Common myeloid progenitor, CD34-positive (primary cell): ENCODE measurements around the gene AEBP2.
"Not testable (repeated sequence)": the region's sequence is repeated elsewhere in the genome, so short reads cannot be mapped to it uniquely, and the experiment has no call there.

Experiments used
- CTCF ChIA-PET: fragments of 350-600 bp; sonication (Branson Sonifier 250); formaldehyde crosslinking; loops from one replicate; lab custom pipeline; 2021; ENCODE audit warnings: antibody characterized with exemption; lab: Charles Lee
- POLR2A ChIA-PET: fragments of 350-600 bp; sonication (Branson Sonifier 250); formaldehyde crosslinking; loops from one replicate; lab custom pipeline; 2021; ENCODE audit warnings: antibody characterized with exemption; lab: Charles Lee
- DNase-seq, 3 donors: peaks; one replicate each; pipeline versions ENCODE4 v3.0.0 to v3.0.0-alpha.2; 2013
- H3K27ac ChIP-seq, 2 experiments: 1 replicate in 1 of 2; 2 replicates in 1 of 2; pipeline ENCODE4 v1.7.0; 2013; ENCODE audit warnings: inconsistent platforms in 2 of 2, low read length in 2 of 2, mild to moderate bottlenecking in 2 of 2, low read depth in 1 of 2, moderate library complexity in 1 of 2; ENCODE audit not compliant: severe bottlenecking in 2 of 2, insufficient read depth in 1 of 2, poor library complexity in 1 of 2
- H3K27me3 ChIP-seq, 5 experiments: replicated peaks in 2 of 5; 1 replicate in 3 of 5; 2 replicates in 2 of 5; pipeline versions ENCODE4 v1.6.1 to v1.7.0; 2013; ENCODE audit warnings: low read length in 4 of 5, mild to moderate bottlenecking in 2 of 5, moderate library complexity in 2 of 5, inconsistent platforms in 1 of 5; ENCODE audit not compliant: insufficient read depth in 5 of 5, control insufficient read depth in 4 of 5
- H3K36me3 ChIP-seq, 4 experiments: 1 replicate in 2 of 4; 2 replicates in 2 of 4; pipeline versions ENCODE4 v1.6.1 to v1.7.0; 2013; ENCODE audit warnings: low read length in 3 of 4, control low read depth in 1 of 4, mild to moderate bottlenecking in 1 of 4; ENCODE audit not compliant: control insufficient read depth in 4 of 4, insufficient read depth in 4 of 4
- H3K4me1 ChIP-seq, 4 experiments: 1 replicate in 3 of 4; 2 replicates in 1 of 4; pipeline versions ENCODE4 v1.6.1 to v1.7.1; 2013; ENCODE audit warnings: low read length in 3 of 4, mild to moderate bottlenecking in 3 of 4, control low read depth in 1 of 4, inconsistent platforms in 1 of 4, moderate library complexity in 1 of 4; ENCODE audit not compliant: control insufficient read depth in 4 of 4, insufficient read depth in 4 of 4; ENCODE audit errors: control extremely low read depth in 1 of 4
- H3K4me3 ChIP-seq, 7 experiments: 1 replicate in 4 of 7; 2 replicates in 3 of 7; pipeline versions ENCODE4 v1.5.1 to v1.7.0; 2013; ENCODE audit warnings: mild to moderate bottlenecking in 7 of 7, low read length in 6 of 7, moderate library complexity in 6 of 7, inconsistent platforms in 2 of 7, low read depth in 2 of 7, control low read depth in 1 of 7; ENCODE audit not compliant: insufficient read depth in 4 of 7, control insufficient read depth in 1 of 7; ENCODE audit errors: extremely low read depth in 1 of 7
- H3K9me3 ChIP-seq, 5 experiments: 1 replicate in 4 of 5; 2 replicates in 1 of 5; pipeline versions ENCODE4 v1.6.1 to v1.7.1; 2013; ENCODE audit warnings: low read length in 4 of 5, mild to moderate bottlenecking in 2 of 5, inconsistent platforms in 1 of 5, low read depth in 1 of 5, moderate library complexity in 1 of 5; ENCODE audit not compliant: control insufficient read depth in 4 of 5, insufficient read depth in 2 of 5; ENCODE audit errors: control extremely low read depth in 1 of 5
- WGBS: methylation state at CpG from one replicate; pipeline ENCODE4 v1.1.5; 2013; ENCODE audit not compliant: insufficient coverage; 5-methylcytosine and 5-hydroxymethylcytosine counted together

AEBP2 gene

DNA sequence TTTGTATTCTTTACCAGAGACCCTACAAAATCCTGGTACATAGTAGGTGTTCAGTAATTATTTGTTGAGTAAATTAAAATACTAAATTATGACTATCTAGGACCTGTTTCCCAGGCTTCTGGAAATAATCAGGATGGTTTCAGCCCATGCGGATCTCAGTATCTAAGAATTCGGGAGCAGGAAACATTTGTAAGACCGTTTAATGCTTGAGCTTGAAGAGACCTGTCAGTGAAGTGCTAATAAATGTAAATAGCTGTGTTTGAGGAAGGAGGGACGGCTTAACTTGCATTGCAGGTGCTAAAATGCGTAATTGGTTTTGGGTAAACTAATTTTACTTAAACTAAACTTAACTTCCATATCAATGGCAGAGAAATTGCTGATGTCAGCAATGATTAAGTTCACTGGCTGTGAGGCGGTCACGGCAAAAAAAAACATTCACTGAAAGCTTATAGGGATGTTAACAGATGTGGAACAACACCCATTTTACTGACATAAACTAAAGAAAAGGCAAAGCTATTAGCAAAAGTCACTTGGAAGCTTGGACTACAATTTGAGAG, 28.6 kb upstream of the AEBP2 start:
- WGBS = 61% methylated on average over 3 of the region's 7 CpGs
- Histone ChIP-seq H3K4me1 (no peaks in the 10 kb centered on the region), H3K9me3 (no peaks in the 10 kb centered on the region), H3K27ac (no peak overlapping the region), H3K36me3 (no peaks in the 10 kb centered on the region), H3K4me3 (no peak overlapping the region), H3K27me3 (no peaks in the 10 kb centered on the region)
- ChIA-PET CTCF (no interaction called here), POLR2A (no interaction called here)
- no peak for DNase-seq

DNA sequence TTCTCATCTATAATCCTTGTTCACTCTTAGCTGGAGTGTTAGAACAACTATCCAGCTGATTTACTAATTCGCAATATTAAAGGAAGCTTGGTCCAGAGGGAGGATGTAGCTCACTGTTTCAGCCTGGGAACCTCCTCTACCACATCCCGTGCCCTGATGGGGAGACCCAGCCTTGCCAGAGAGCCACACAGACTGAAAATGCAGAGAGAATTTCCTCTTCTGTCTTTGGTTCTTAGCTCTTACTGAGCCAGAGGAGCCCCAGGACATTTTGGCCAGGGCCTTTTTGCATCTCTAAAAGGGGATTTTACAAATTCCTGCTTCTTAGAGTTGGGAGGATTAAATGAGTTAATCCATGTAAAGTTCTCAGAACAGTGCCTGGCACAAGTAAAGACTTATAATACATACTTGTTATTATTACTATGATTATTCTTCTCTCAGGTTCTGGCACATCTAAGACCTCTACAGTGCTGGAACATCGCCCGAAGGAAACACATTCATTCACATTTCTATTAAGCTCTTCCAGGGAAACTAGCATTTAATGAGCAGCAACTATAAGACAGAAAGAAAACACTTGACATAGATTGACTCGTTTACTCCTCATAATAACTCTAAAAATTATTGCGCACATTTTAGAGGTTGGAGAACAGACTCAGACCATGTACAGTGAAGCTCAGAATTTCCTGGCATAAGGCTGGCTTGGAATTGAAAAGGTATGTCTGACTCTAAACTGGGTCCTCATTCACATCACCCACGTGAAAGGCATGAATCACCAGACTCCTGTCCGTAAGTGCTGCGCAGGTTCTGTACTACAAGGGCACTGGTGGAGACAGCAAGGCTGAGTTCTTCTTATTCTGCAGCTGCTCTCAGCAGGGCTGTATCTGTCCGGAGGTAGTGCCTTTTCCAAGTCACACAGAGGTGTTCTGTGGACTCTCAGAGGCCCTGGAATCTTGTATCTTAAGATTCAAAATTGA, 27.8 kb upstream of the AEBP2 start:
- no peaks in the 10 kb centered on the region for H3K9me3 ChIP-seq
- DNase-seq = no peak
- no peak overlapping the region for H3K27ac ChIP-seq
- no peaks in the 10 kb centered on the region for H3K4me1 ChIP-seq
- no peaks in the 10 kb centered on the region for H3K36me3 ChIP-seq
- no peak overlapping the region for H3K4me3 ChIP-seq
- H3K27me3 ChIP-seq = no peaks in the 10 kb centered on the region
- ChIA-PET CTCF (no interaction called here), POLR2A (no interaction called here)
- WGBS = 100% methylated on average over 9 of the region's 10 CpGs

DNA sequence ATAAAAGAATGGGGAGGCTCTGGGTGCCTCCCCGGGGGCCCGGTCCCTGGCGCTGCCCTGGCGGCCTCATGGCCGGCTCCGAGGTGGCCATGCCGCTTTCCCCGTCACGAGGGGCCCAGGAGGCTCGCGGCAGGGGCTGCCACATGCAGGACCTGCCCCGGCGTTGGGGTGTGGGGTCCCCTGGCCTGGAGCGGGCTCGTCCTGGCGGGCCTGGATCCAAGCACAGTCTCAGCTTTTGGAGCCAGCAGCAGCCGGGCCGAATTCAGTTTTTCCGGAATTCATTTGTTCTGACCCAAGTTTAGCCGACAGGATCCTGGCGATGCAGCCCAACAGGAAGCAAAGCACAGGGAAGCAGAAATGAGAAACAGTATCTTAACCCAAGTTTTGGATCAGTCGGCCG, 26.4 kb upstream of the AEBP2 start:
- over 99% methylated on average over 23 of the region's 23 CpGs for WGBS
- POLR2A ChIA-PET = interaction anchor here (0.6 kb wide), 1 partner anchor 102 kb away, joined by 3 read pairs; no protein-coding TSS in a partner anchor

DNA sequence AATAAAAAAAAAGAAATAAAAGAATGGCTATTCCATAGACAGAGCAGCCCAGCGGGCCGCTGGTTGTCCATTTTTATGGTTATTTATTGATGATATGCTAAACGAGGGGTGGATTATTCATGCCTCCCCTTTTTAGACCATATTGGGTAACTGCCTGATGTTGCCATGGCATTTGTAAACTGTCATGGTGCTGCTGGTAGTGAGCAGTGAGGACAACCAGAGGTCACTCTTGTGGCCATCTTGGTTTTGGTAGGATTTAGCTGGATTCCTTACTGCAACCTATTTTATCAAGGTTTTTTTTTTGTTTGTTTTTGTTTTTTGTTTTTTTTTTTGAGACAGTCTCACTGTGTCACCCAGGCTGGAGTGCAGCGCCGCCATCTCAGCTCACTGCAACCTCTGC, 25.7 kb upstream of the AEBP2 start:
- H3K9me3 ChIP-seq, H3K4me1 ChIP-seq, H3K27ac ChIP-seq, H3K36me3 ChIP-seq, CTCF ChIA-PET, H3K27me3 ChIP-seq, DNase-seq, POLR2A ChIA-PET, H3K4me3 ChIP-seq: not testable (repeated sequence)
- 100% methylated on average over 2 of the region's 5 CpGs for WGBS

More for the DNA sequence above, 26.4 kb upstream of the AEBP2 start:
- Histone ChIP-seq H3K9me3 (no peaks in the 10 kb centered on the region), H3K27ac (no peak overlapping the region), H3K4me3 (no peak overlapping the region), H3K36me3 (no peaks in the 10 kb centered on the region), H3K4me1 (no peaks in the 10 kb centered on the region), H3K27me3 (no peaks in the 10 kb centered on the region)
- DNase-seq = no peak
- CTCF ChIA-PET = no interaction called here

DNA sequence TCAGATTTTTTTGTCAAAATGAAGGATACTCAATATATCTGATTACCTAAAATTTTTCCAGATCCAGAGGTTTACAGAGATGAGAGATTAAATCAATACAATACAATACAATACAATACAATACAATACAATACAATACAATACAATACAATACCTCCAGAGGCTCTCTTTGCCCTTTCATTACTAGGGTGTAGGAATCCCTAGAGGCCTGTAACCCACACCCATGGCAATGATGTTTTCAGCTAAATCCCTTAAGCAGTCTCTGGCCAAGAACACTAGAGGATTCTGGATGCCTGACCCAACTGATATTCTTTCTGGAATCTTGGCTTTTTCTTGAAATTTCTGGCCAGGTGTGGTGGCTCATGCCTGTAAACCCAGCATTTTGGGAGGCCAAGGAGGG, 23.7 kb upstream of the AEBP2 start:
- Histone ChIP-seq H3K27ac (no peak overlapping the region), H3K4me1 (no peaks in the 10 kb centered on the region), H3K9me3 (no peaks in the 10 kb centered on the region), H3K36me3 (no peaks in the 10 kb centered on the region), H3K4me3 (no peak overlapping the region), H3K27me3 (no peaks in the 10 kb centered on the region)
- ChIA-PET POLR2A (interaction anchor here (0.8 kb wide), 1 partner anchor 55 kb away, joined by 8 read pairs; no protein-coding TSS in a partner anchor), CTCF (no interaction called here)
- no peak for DNase-seq

DNA sequence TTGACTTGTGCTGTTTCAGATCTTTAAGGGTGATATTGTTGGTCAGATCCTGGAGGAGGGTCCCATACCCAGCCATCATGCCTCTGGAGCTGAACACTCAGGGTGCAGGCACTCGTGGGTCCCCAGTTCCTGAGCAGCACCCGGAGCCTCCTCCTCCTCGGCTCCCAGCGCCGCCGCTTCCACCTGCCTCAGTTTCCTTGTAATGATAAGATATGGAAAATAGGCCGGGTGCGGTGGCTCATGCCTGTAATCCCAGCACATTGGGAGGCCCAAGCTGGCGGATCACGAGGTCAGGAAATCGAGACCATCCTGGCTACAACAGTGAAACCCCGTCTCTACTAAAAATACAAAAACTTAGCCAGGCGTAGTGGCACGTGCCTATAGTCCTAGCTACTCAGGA, 20.2 kb upstream of the AEBP2 start:
- no peaks in the 10 kb centered on the region for H3K9me3 ChIP-seq
- H3K4me3 ChIP-seq = no peak overlapping the region
- H3K27ac ChIP-seq = no peak overlapping the region
- no peaks in the 10 kb centered on the region for H3K27me3 ChIP-seq
- no peak for DNase-seq
- 100% methylated on average over 8 of the region's 14 CpGs for WGBS
- H3K36me3 ChIP-seq = no peaks in the 10 kb centered on the region
- ChIA-PET CTCF (no interaction called here), POLR2A (no interaction called here)
- no peaks in the 10 kb centered on the region for H3K4me1 ChIP-seq
